Neural cell (in vitro differentiated cells): Measurements from ENCODE around the gene FAP. TPM values are rescaled to one million over a fixed set of nuclear protein-coding genes. Genes with fewer than 3 reads are reported as not detected.

Experiments
- H2AFZ ChIP-seq: fragments of 200-600, 300-800 bp; sonication (generic), shearing (Covaris generic); 2 replicates; pipeline ENCODE4 v1.6.0; 2014; ENCODE audit warnings: low read depth, mild to moderate bottlenecking, antibody characterized with exemption, low read length, moderate library complexity
- H3F3A ChIP-seq: fragments of 200-600 bp; shearing (Covaris generic); 2 replicates; pipeline ENCODE4 v1.6.1; 2016; ENCODE audit warnings: mild to moderate bottlenecking, moderate library complexity, mixed read lengths, antibody characterized with exemption, low read length; ENCODE audit not compliant: insufficient read depth, poor library complexity, severe bottlenecking
- H3K27ac ChIP-seq: fragments of 200-600, 300-800 bp; sonication (generic), shearing (Covaris generic); 2 replicates; pipeline ENCODE4 v1.5.1; 2014; ENCODE audit warnings: mild to moderate bottlenecking, low read length, moderate library complexity
- H3K27me3 ChIP-seq: fragments of 300-800, 200-600 bp; sonication (generic), shearing (Covaris generic); 2 replicates; pipeline ENCODE4 v1.6.0; 2014; ENCODE audit warnings: mild to moderate bottlenecking, low read depth, low read length, moderate library complexity; ENCODE audit not compliant: insufficient read depth
- H3K36me3 ChIP-seq: fragments of 300-800, 200-600 bp; sonication (generic), shearing (Covaris generic); 2 replicates; pipeline ENCODE4 v1.5.1; 2014; ENCODE audit warnings: mild to moderate bottlenecking, antibody characterized with exemption, low read length, moderate library complexity; ENCODE audit not compliant: insufficient read depth
- H3K4me2 ChIP-seq: fragments of 300-800, 200-600 bp; sonication (generic), shearing (Covaris generic); 2 replicates; pipeline ENCODE4 v1.6.0; 2014; ENCODE audit warnings: mild to moderate bottlenecking, low read length
- H3K4me3 ChIP-seq: fragments of 300-800, 200-600 bp; sonication (generic), shearing (Covaris generic); 2 replicates; pipeline ENCODE4 v1.5.1; 2014; ENCODE audit warnings: mild to moderate bottlenecking, low read length, moderate library complexity
- H3K79me2 ChIP-seq: fragments of 200-600 bp; shearing (Covaris generic); replicated peaks from 2 replicates; pipeline ENCODE4 v1.6.0; 2014; ENCODE audit warnings: mild to moderate bottlenecking, low read length, moderate library complexity; ENCODE audit not compliant: insufficient read depth
- H3K9ac ChIP-seq: fragments of 300-800, 200-600 bp; sonication (generic), shearing (Covaris generic); 2 replicates; pipeline ENCODE4 v1.6.1; 2016; ENCODE audit warnings: mild to moderate bottlenecking, low read length, mixed read lengths
- H3K9me2 ChIP-seq: fragments of 200-600 bp; shearing (Covaris generic); 2 replicates; pipeline ENCODE4 v1.6.1; 2016; ENCODE audit warnings: mild to moderate bottlenecking, low read length, mixed read lengths; ENCODE audit not compliant: insufficient read depth
- H3K9me3 ChIP-seq: fragments of 200-600, 300-800 bp; sonication (generic), shearing (Covaris generic); 2 replicates; pipeline ENCODE4 v1.6.1; 2016; ENCODE audit warnings: mild to moderate bottlenecking, mixed run types, low read length, moderate library complexity, mixed read lengths
- H4K20me1 ChIP-seq: fragments of 200-600 bp; shearing (Covaris generic); 2 replicates; pipeline ENCODE4 v1.6.1; 2016; ENCODE audit warnings: mild to moderate bottlenecking, mixed run types; ENCODE audit not compliant: insufficient read depth
- EP300 ChIP-seq: fragments of 450-650 bp; conservative IDR thresholded peaks from 2 replicates; pipeline ENCODE4 v1.6.1; 2014; ENCODE audit warnings: antibody characterized with exemption, mild to moderate bottlenecking, moderate library complexity; ENCODE audit not compliant: poor library complexity, severe bottlenecking
- EZH2 ChIP-seq: fragments of 200-600, 300-800 bp; shearing (Covaris generic), sonication (generic); IDR thresholded peaks from 2 replicates; pipeline ENCODE4 v1.6.1; 2014; ENCODE audit warnings: antibody characterized with exemption, low read length, borderline replicate concordance, mild to moderate bottlenecking; ENCODE audit not compliant: insufficient read depth, poor library complexity, severe bottlenecking
- MXI1 ChIP-seq: fragments of 450-650 bp; conservative IDR thresholded peaks from 2 replicates; pipeline ENCODE4 v1.6.1; 2014; ENCODE audit warnings: antibody characterized with exemption, mild to moderate bottlenecking; ENCODE audit not compliant: poor library complexity, severe bottlenecking
- POLR2AphosphoS5 ChIP-seq: IDR thresholded peaks from 2 replicates; pipeline ENCODE4 v1.6.1; 2012
- RAD21 ChIP-seq: fragments of 450-650 bp; conservative IDR thresholded peaks from 2 replicates; pipeline ENCODE4 v1.6.1; 2014; ENCODE audit warnings: antibody characterized with exemption, mild to moderate bottlenecking, moderate library complexity
- SMC3 ChIP-seq: fragments of 450-650 bp; conservative IDR thresholded peaks from 2 replicates; pipeline ENCODE4 v1.6.1; 2014; ENCODE audit warnings: antibody characterized with exemption, mild to moderate bottlenecking, moderate library complexity; ENCODE audit not compliant: poor library complexity
- TAF1 ChIP-seq: IDR thresholded peaks from 2 replicates; pipeline ENCODE4 v1.6.1; 2012; ENCODE audit warnings: low read depth
- polyA plus RNA-seq: library from polyadenylated mRNA; depleted of rRNA; stranded (reverse); fragments of >200 nt; gene quantifications from 2 replicates; pipeline ENCODE4 v1.2.3, GENCODE V29; 2014
- TF ChIP-seq, protein P1 (sequence below): IDR thresholded peaks from 2 replicates; pipeline ENCODE4 v1.6.1; 2012; ENCODE audit warnings: borderline replicate concordance
- TF ChIP-seq, protein P2 (sequence below): fragments of 450-650 bp; IDR thresholded peaks from 2 replicates; pipeline ENCODE4 v1.5.1; 2014; ENCODE audit warnings: antibody characterized with exemption, mild to moderate bottlenecking, moderate library complexity; ENCODE audit not compliant: poor library complexity, severe bottlenecking

Gene FAP
- polyA plus RNA-seq, 1 donor from 2014 or later = 0.16 TPM

DNA sequence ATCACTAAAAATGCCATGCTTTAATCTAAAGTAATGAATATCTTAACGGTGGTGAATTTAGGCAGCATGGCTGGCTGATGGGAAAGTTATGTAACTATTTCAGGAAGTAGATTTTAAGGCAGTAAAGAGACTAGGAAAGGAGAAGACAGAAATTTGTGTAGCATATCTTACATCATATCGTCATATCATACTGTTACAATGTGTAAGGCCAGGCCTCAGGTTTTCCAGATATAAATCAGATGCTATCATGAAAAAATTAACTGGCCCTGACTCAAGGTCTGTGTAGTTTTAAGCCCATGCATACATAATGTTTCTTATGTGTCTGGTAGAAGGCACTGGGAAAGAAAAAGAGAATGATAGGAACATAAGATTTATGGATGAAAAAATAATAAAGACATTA, 8.9 kb upstream of the FAP start:
- Histone ChIP-seq H2AFZ (no peak overlapping the region), H4K20me1 (no peaks in the 10 kb centered on the region), H3K9ac (no peak overlapping the region), H3K4me2 (no peak overlapping the region), H3K79me2 (no peaks in the 10 kb centered on the region), H3K9me3 (no peaks in the 10 kb centered on the region), H3F3A (no peaks in the 10 kb centered on the region), H3K36me3 (no peaks in the 10 kb centered on the region), H3K9me2 (no peaks in the 10 kb centered on the region), H3K4me3 (no peak overlapping the region), H3K27ac (no peak overlapping the region), H3K27me3 (no peaks in the 10 kb centered on the region)
- TF ChIP-seq EZH2 (no peak), POLR2AphosphoS5 (no peak), SMC3 (no peak), TAF1 (no peak), MXI1 (no peak), EP300 (no peak)
- TF ChIP-seq, protein P1, sequence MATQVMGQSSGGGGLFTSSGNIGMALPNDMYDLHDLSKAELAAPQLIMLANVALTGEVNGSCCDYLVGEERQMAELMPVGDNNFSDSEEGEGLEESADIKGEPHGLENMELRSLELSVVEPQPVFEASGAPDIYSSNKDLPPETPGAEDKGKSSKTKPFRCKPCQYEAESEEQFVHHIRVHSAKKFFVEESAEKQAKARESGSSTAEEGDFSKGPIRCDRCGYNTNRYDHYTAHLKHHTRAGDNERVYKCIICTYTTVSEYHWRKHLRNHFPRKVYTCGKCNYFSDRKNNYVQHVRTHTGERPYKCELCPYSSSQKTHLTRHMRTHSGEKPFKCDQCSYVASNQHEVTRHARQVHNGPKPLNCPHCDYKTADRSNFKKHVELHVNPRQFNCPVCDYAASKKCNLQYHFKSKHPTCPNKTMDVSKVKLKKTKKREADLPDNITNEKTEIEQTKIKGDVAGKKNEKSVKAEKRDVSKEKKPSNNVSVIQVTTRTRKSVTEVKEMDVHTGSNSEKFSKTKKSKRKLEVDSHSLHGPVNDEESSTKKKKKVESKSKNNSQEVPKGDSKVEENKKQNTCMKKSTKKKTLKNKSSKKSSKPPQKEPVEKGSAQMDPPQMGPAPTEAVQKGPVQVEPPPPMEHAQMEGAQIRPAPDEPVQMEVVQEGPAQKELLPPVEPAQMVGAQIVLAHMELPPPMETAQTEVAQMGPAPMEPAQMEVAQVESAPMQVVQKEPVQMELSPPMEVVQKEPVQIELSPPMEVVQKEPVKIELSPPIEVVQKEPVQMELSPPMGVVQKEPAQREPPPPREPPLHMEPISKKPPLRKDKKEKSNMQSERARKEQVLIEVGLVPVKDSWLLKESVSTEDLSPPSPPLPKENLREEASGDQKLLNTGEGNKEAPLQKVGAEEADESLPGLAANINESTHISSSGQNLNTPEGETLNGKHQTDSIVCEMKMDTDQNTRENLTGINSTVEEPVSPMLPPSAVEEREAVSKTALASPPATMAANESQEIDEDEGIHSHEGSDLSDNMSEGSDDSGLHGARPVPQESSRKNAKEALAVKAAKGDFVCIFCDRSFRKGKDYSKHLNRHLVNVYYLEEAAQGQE = no peak
- TF ChIP-seq, protein P2, sequence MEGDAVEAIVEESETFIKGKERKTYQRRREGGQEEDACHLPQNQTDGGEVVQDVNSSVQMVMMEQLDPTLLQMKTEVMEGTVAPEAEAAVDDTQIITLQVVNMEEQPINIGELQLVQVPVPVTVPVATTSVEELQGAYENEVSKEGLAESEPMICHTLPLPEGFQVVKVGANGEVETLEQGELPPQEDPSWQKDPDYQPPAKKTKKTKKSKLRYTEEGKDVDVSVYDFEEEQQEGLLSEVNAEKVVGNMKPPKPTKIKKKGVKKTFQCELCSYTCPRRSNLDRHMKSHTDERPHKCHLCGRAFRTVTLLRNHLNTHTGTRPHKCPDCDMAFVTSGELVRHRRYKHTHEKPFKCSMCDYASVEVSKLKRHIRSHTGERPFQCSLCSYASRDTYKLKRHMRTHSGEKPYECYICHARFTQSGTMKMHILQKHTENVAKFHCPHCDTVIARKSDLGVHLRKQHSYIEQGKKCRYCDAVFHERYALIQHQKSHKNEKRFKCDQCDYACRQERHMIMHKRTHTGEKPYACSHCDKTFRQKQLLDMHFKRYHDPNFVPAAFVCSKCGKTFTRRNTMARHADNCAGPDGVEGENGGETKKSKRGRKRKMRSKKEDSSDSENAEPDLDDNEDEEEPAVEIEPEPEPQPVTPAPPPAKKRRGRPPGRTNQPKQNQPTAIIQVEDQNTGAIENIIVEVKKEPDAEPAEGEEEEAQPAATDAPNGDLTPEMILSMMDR = no peak

DNA sequence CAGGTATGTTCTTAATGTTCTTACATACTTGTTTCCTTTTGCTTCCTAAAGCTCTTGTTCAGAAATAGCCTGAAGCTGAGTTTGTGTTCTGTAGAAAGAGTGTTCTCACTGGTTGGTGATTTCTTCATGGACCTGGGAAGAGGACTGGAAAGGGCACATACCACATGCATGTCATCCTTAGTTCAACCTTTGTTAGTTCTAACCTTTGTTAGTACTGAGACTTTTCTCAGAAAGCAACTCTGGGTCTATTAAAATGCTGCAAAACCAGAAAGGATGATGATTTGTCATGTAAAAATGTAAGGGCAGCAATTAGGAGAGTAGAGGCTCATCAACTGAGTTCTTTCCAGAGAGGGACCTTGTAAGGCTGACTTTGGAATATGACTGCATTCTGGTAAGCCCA, 2.5 kb upstream of the FAP start:
- H3K79me2 ChIP-seq = no peaks in the 10 kb centered on the region
- no peak overlapping the region for H2AFZ ChIP-seq
- no peaks in the 10 kb centered on the region for H3K36me3 ChIP-seq
- no peak overlapping the region for H3K4me3 ChIP-seq
- H3K27ac ChIP-seq = no peak overlapping the region
- H3K4me2 ChIP-seq = no peak overlapping the region
- H3K9me2 ChIP-seq = no peaks in the 10 kb centered on the region
- no peaks in the 10 kb centered on the region for H3K27me3 ChIP-seq
- H4K20me1 ChIP-seq = no peaks in the 10 kb centered on the region
- H3F3A ChIP-seq = no peaks in the 10 kb centered on the region
- TF ChIP-seq SMC3 = no peak
- TF ChIP-seq EP300 = no peak
- TF ChIP-seq, protein P2 = no peak
- TF ChIP-seq POLR2AphosphoS5 = no peak
- TF ChIP-seq, protein P1 = no peak
- no peak for TF ChIP-seq TAF1
- TF ChIP-seq RAD21 = no peak
- TF ChIP-seq MXI1 = no peak
- no peak for TF ChIP-seq EZH2
- no peaks in the 10 kb centered on the region for H3K9me3 ChIP-seq
- no peak overlapping the region for H3K9ac ChIP-seq
